HG03558 (cell line): ENCODE data around the gene RAB9B.
A peak's percentile ranks its signal among the peaks of the same experiment; 100 is the strongest.
"Not testable (repeated sequence)": the region's sequence is repeated elsewhere in the genome, so short reads cannot be mapped to it uniquely, and the experiment has no call there.

Experiments
- ATAC-seq: cut with Tn5 transposase; IDR thresholded peaks from one replicate; pipeline ENCODE4 v1.9.1; 2021; ENCODE audit warnings: moderate number of reproducible peaks; ENCODE audit not compliant: unreplicated experiment; ENCODE audit errors: extremely low read depth

The RAB9B gene

GRCh38 chrX:103817101-103817500 is 15.0 kb downstream of the RAB9B start:
- not testable (repeated sequence) for ATAC-seq

- ATAC-seq, result no peak
Measured at GRCh38 chrX:103811858-103812257, 20.2 kb downstream of the RAB9B start.

- no peak for ATAC-seq
Measured at GRCh38 chrX:103806862-103807474, 25.1 kb downstream of the RAB9B start.

- ATAC-seq, result no peak
Measured at GRCh38 chrX:103805860-103806259, 26.2 kb downstream of the RAB9B start.

- ATAC-seq, result no peak
Measured at GRCh38 chrX:103800318-103800717, 31.7 kb downstream of the RAB9B start.

- no peak for ATAC-seq
Measured at GRCh38 chrX:103797691-103798090, 34.4 kb downstream of the RAB9B start.

GRCh38 chrX:103794119-103794518 is 37.9 kb downstream of the RAB9B start:
- ATAC-seq, result no peak

GRCh38 chrX:103793545-103793940 is 38.5 kb downstream of the RAB9B start:
- ATAC-seq, result no peak

GRCh38 chrX:103792916-103793544 is 39.0 kb downstream of the RAB9B start:
- no peak for ATAC-seq

- no peak for ATAC-seq
Measured at GRCh38 chrX:103791826-103792485, 40.1 kb downstream of the RAB9B start.

GRCh38 chrX:103791228-103791627 is 40.8 kb downstream of the RAB9B start:
- no peak for ATAC-seq

- ATAC-seq, result peak; percentile 65
Measured at GRCh38 chrX:103789004-103789403, 43.1 kb downstream of the RAB9B start.

- no peak for ATAC-seq
Measured at GRCh38 chrX:103783971-103784370, 48.1 kb downstream of the RAB9B start.

- no peak for ATAC-seq
Measured at GRCh38 chrX:103783196-103783595, 48.9 kb downstream of the RAB9B start.

- no peak for ATAC-seq
Measured at GRCh38 chrX:103782640-103783039, 49.4 kb downstream of the RAB9B start.

- ATAC-seq, result no peak
Measured at GRCh38 chrX:103781706-103782105, 50.4 kb downstream of the RAB9B start.

GRCh38 chrX:103781062-103781402 is 51.0 kb downstream of the RAB9B start:
- no peak for ATAC-seq

GRCh38 chrX:103780336-103781061 is 51.6 kb downstream of the RAB9B start:
- no peak for ATAC-seq

GRCh38 chrX:103779141-103779789 is 52.8 kb downstream of the RAB9B start:
- ATAC-seq, result no peak

GRCh38 chrX:103776546-103776945 is 55.5 kb downstream of the RAB9B start, which contains the start of gene PLP1:
PLP1 (plus strand) TSS chrX:103776840; CDS start chrX:103776996, 156 bp downstream.
- no peak for ATAC-seq
